ENCODE data around the gene RYR3.

RYR3 gene

GRCh38 chr15:33662014-33662413, 351.2 kb downstream of the RYR3 start:
- DNase-seq, result no peak

- DNase-seq, result no peak
These were observed 354.2 kb downstream of the RYR3 start for GRCh38 chr15:33664947-33665346.

- DNase-seq, result no peak
These were observed 359.8 kb downstream of the RYR3 start for GRCh38 chr15:33670567-33670966.

GRCh38 chr15:33671456-33671855, 360.7 kb downstream of the RYR3 start:
- DNase-seq, result no peak

- no peak for DNase-seq
These were observed 364.5 kb downstream of the RYR3 start for GRCh38 chr15:33675246-33675645.

- no peak for DNase-seq
These were observed 366.6 kb downstream of the RYR3 start for GRCh38 chr15:33677238-33677830.

- no peak for DNase-seq
These were observed 367.4 kb downstream of the RYR3 start for GRCh38 chr15:33678176-33678575.

- DNase-seq, result no peak
These were observed 367.8 kb downstream of the RYR3 start for GRCh38 chr15:33678602-33679001.

GRCh38 chr15:33679061-33679460, 368.3 kb downstream of the RYR3 start:
- no peak for DNase-seq

GRCh38 chr15:33680336-33680735, 369.6 kb downstream of the RYR3 start:
- DNase-seq, result no peak

GRCh38 chr15:33693166-33693800, 382.5 kb downstream of the RYR3 start:
- no peak for DNase-seq

- no peak for DNase-seq
These were observed 387.4 kb downstream of the RYR3 start for GRCh38 chr15:33698126-33698525.

- no peak for DNase-seq
These were observed 388.4 kb downstream of the RYR3 start for GRCh38 chr15:33699145-33699544.

GRCh38 chr15:33699691-33700447, 389.1 kb downstream of the RYR3 start:
- DNase-seq, result no peak

- DNase-seq, result no peak
These were observed 390.0 kb downstream of the RYR3 start for GRCh38 chr15:33700695-33701303.

GRCh38 chr15:33701304-33701696, 390.5 kb downstream of the RYR3 start:
- no peak for DNase-seq

- no peak for DNase-seq
These were observed 395.4 kb downstream of the RYR3 start for GRCh38 chr15:33706173-33706572.

- no peak for DNase-seq
These were observed 400.0 kb downstream of the RYR3 start for GRCh38 chr15:33710748-33711147.

GRCh38 chr15:33716025-33716424, 405.3 kb downstream of the RYR3 start:
- no peak for DNase-seq

- no peak for DNase-seq
These were observed 410.2 kb downstream of the RYR3 start for GRCh38 chr15:33720952-33721351.

- DNase-seq, result no peak
These were observed 411.4 kb downstream of the RYR3 start for GRCh38 chr15:33722005-33722672.

- no peak for DNase-seq
These were observed 411.9 kb downstream of the RYR3 start for GRCh38 chr15:33722673-33723015.

GRCh38 chr15:33724321-33725036, 413.7 kb downstream of the RYR3 start:
- no peak for DNase-seq

All from cerebellar nuclear complex (tissue), 1 donor.